Glutamatergic neuron (in vitro differentiated cells): Measurements from ENCODE around the gene NUDT3. TPM values are rescaled to one million over a fixed set of nuclear protein-coding genes. Genes with fewer than 3 reads are reported as not detected.

Experiments used
- DNase-seq: peaks from one replicate; pipeline ENCODE4 v3.0.0; 2022
- H3K27ac Mint-ChIP-seq: one replicate; pipeline ENCODE4 v1.8.0; 2020; ENCODE audit warnings: mild to moderate bottlenecking, mixed read lengths, inconsistent platforms; ENCODE audit not compliant: unreplicated experiment
- H3K27me3 Mint-ChIP-seq: one replicate; pipeline ENCODE4 v1.8.0; 2020; ENCODE audit warnings: mild to moderate bottlenecking, moderate library complexity, mixed read lengths, inconsistent platforms; ENCODE audit not compliant: unreplicated experiment
- H3K36me3 Mint-ChIP-seq: one replicate; pipeline ENCODE4 v1.8.0; 2020; ENCODE audit warnings: mild to moderate bottlenecking, mixed read lengths, inconsistent platforms; ENCODE audit not compliant: unreplicated experiment
- H3K4me1 Mint-ChIP-seq: one replicate; pipeline ENCODE4 v1.8.0; 2020; ENCODE audit warnings: mild to moderate bottlenecking, low read depth, mixed read lengths, inconsistent platforms; ENCODE audit not compliant: unreplicated experiment
- H3K4me3 Mint-ChIP-seq: one replicate; pipeline ENCODE4 v1.8.0; 2020; ENCODE audit warnings: mild to moderate bottlenecking, mixed read lengths, inconsistent platforms; ENCODE audit not compliant: unreplicated experiment
- H3K9me3 Mint-ChIP-seq: one replicate; pipeline ENCODE4 v1.8.0; 2020; ENCODE audit warnings: mild to moderate bottlenecking, moderate library complexity, mixed read lengths, inconsistent platforms; ENCODE audit not compliant: unreplicated experiment
- total RNA-seq: library from RNA; stranded (reverse); fragmentation: NEBNext Ultra II Directional; extraction: Animal tissue kit (Norgen Biotek cat#: 25700); gene quantifications from one replicate; pipeline ENCODE4 v1.2.1, GENCODE V29; 2021; ENCODE audit not compliant: unreplicated experiment
- TF ChIP-seq, protein P1 (sequence below): fragments of 200-600 bp; sonication (generic); IDR thresholded peaks from one replicate; pipeline ENCODE4 v1.5.0; 2021; ENCODE audit not compliant: partially characterized antibody, unreplicated experiment

The NUDT3 gene
- total RNA-seq, 1 donor from 2014 or later: 76.1 TPM

DNA sequence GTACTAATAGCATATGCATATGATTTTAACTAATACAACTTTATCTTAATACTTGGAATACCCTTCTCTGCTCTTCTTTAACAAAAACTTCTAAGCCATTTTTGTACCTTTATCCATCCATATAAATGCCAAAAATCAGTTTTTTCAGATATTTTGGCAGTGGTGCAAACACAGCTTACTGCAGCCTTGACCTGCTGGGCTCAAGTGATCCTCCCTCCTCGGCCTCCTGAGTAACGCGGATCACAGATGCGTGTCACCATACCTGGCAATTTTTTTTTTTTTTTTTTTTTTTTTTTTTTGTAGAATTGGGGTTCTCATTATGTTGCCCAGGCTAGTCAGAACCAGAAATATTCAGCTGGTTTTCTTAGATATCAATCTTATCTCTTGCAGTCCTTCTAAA is 89.5 kb downstream of the NUDT3 start:
- TF ChIP-seq, protein P1, sequence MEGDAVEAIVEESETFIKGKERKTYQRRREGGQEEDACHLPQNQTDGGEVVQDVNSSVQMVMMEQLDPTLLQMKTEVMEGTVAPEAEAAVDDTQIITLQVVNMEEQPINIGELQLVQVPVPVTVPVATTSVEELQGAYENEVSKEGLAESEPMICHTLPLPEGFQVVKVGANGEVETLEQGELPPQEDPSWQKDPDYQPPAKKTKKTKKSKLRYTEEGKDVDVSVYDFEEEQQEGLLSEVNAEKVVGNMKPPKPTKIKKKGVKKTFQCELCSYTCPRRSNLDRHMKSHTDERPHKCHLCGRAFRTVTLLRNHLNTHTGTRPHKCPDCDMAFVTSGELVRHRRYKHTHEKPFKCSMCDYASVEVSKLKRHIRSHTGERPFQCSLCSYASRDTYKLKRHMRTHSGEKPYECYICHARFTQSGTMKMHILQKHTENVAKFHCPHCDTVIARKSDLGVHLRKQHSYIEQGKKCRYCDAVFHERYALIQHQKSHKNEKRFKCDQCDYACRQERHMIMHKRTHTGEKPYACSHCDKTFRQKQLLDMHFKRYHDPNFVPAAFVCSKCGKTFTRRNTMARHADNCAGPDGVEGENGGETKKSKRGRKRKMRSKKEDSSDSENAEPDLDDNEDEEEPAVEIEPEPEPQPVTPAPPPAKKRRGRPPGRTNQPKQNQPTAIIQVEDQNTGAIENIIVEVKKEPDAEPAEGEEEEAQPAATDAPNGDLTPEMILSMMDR: no peak

DNA sequence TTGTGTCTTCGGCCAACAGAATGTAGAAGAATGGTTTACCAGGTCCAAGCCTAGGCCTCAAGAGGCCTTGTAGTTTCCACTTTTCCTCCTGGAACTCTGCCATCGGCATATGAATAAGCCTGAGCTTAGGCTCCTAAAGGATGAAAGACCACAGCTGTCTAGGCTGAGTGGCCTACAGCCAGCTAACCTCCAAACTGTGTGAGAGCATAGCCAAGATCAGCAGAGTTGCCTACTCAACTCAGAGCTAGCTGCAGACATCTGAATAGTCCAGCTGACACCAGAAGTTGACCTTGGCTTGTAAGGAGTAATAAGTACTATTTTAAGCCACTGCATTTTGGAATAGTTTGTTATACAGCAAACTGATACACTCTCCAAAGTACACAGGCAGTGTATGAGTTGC is 91.1 kb downstream of the NUDT3 start:
- Mint-ChIP-seq H3K4me3 (no peak overlapping the region), H3K27ac (no peak overlapping the region), H3K4me1 (peaks cover 7% of the 10 kb centered on the region), H3K36me3 (no peaks in the 10 kb centered on the region), H3K9me3 (no peaks in the 10 kb centered on the region), H3K27me3 (peaks cover 2% of the 10 kb centered on the region)
- TF ChIP-seq, protein P1: no peak
- DNase-seq: no peak

More for the DNA sequence above, 89.5 kb downstream of the NUDT3 start:
- Mint-ChIP-seq H3K27ac (no peak overlapping the region), H3K36me3 (no peaks in the 10 kb centered on the region), H3K4me1 (peaks cover 8% of the 10 kb centered on the region), H3K9me3 (no peaks in the 10 kb centered on the region), H3K4me3 (no peak overlapping the region), H3K27me3 (peaks cover 2% of the 10 kb centered on the region)
- DNase-seq: no peak

DNA sequence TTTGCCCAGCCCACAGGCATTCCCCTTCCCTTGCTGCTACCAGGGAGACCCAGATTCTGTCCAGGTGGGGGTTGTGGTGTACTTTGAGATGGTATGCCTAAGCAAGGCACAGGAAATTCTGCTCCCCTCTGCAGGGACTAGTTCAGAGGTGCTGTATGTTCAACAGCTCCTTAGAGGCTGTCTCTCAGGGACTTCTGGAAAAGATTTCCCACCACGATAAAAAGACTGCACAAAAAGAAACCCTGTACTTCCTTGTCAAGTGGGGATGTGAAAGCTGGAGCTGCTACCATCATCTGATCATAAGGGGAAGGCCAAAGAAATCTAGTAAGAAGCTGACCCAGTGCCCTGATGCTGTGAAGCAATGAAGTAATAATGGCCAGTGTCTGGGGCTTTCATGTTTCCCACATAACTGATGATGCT is 92.1 kb downstream of the NUDT3 start:
- TF ChIP-seq, protein P1: no peak
- no peak for DNase-seq
- Mint-ChIP-seq H3K27ac (no peak overlapping the region), H3K4me3 (no peak overlapping the region), H3K27me3 (peaks cover 2% of the 10 kb centered on the region), H3K36me3 (no peaks in the 10 kb centered on the region), H3K9me3 (no peaks in the 10 kb centered on the region), H3K4me1 (no peaks in the 10 kb centered on the region)

DNA sequence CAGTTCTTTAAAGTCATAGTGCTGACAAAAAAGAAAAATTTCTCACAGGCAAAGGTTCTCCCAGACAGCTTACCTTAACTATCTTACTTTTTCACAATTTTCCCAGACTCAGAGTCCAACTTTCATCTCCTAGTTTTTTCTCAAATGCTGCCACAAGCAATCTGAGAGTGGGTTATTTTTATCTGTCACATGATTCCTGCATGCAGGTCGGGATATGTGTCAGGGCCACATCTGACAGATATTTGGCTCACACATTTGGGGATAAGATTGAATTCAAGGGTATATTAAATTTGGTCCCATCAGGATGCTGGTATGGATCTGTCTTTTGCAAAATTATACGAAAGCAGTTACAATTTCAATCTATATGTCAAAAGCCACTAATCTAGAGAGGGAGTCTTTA is 93.5 kb downstream of the NUDT3 start:
- H3K4me3 Mint-ChIP-seq: no peak overlapping the region
- DNase-seq: no peak
- H3K27ac Mint-ChIP-seq: no peak overlapping the region
- peaks cover 2% of the 10 kb centered on the region for H3K27me3 Mint-ChIP-seq
- H3K4me1 Mint-ChIP-seq: no peaks in the 10 kb centered on the region
- TF ChIP-seq, protein P1: no peak
- H3K36me3 Mint-ChIP-seq: no peaks in the 10 kb centered on the region
- no peaks in the 10 kb centered on the region for H3K9me3 Mint-ChIP-seq

DNA sequence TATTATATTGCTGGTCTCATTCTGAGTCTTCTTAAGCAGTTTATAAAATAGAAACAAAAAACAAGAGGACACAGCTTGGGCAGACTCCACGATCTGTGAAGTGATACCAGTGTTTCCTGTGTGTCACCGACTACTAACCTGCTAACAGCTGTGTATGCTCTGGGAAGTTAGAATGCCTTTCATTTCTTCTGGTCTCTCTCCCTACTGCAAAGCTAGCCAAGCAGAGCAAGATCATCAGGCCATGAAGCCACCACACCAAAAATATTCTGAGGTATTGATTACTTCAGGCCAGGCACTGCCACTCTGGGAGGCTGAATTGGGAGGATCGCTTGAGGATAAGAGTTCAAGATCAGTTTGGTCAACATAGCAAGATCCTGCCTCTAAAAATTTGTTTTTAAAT is 96.7 kb downstream of the NUDT3 start:
- no peak for DNase-seq
- TF ChIP-seq, protein P1: no peak
- Mint-ChIP-seq H3K27me3 (peaks cover 2% of the 10 kb centered on the region), H3K9me3 (no peaks in the 10 kb centered on the region), H3K4me3 (no peak overlapping the region), H3K27ac (no peak overlapping the region), H3K36me3 (peaks cover 5% of the 10 kb centered on the region), H3K4me1 (no peaks in the 10 kb centered on the region)
